ENCODE measurements around the gene TDRKH. TPM values are rescaled to one million over a fixed set of nuclear protein-coding genes. Genes with fewer than 3 reads are reported as not detected.
"Not testable (repeated sequence)": the region's sequence is repeated elsewhere in the genome, so short reads cannot be mapped to it uniquely, and the experiment has no call there.

TDRKH gene
- total and polyA plus RNA-seq, 2 experiments from 2014 or later: 7.8 to 12.9 TPM

GRCh38 chr1:151773702-151774101 is 16.6 kb downstream of the TDRKH start:
- Histone ChIP-seq H3K4me1 (ENCODE audit: low read depth) (no peaks in the 10 kb centered on the region), H3K36me3 (peaks cover 5% of the 10 kb centered on the region), H3K9me3 (ENCODE audit: low read depth) (no peaks in the 10 kb centered on the region), H3K27me3 (no peaks in the 10 kb centered on the region), H3K27ac (no peak overlapping the region), H3K4me3 (no peak overlapping the region)
- peak in 1 of 2 donors; percentile 14 for DNase-seq (ENCODE audit: low read depth in 1 of 2, low spot score in 1 of 2)
- TF ChIP-seq, protein P1, sequence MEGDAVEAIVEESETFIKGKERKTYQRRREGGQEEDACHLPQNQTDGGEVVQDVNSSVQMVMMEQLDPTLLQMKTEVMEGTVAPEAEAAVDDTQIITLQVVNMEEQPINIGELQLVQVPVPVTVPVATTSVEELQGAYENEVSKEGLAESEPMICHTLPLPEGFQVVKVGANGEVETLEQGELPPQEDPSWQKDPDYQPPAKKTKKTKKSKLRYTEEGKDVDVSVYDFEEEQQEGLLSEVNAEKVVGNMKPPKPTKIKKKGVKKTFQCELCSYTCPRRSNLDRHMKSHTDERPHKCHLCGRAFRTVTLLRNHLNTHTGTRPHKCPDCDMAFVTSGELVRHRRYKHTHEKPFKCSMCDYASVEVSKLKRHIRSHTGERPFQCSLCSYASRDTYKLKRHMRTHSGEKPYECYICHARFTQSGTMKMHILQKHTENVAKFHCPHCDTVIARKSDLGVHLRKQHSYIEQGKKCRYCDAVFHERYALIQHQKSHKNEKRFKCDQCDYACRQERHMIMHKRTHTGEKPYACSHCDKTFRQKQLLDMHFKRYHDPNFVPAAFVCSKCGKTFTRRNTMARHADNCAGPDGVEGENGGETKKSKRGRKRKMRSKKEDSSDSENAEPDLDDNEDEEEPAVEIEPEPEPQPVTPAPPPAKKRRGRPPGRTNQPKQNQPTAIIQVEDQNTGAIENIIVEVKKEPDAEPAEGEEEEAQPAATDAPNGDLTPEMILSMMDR (IDR thresholded peaks at IDR 0.05; ENCODE audit: low read depth, low read length): no peak

GRCh38 chr1:151769270-151769669 is 21.0 kb downstream of the TDRKH start:
- not testable (repeated sequence) for H3K27me3 ChIP-seq; H3K9me3 ChIP-seq (ENCODE audit: low read depth); H3K4me3 ChIP-seq; H3K27ac ChIP-seq; DNase-seq (ENCODE audit: low read depth in 1 of 2, low spot score in 1 of 2); H3K36me3 ChIP-seq; H3K4me1 ChIP-seq (ENCODE audit: low read depth)

GRCh38 chr1:151768351-151769066 is 21.8 kb downstream of the TDRKH start:
- DNase-seq (ENCODE audit: low read depth in 1 of 2, low spot score in 1 of 2): peak in 1 of 2 donors; percentile 1
- not testable (repeated sequence) for H3K4me3 ChIP-seq; H3K4me1 ChIP-seq (ENCODE audit: low read depth); H3K27me3 ChIP-seq; H3K27ac ChIP-seq; H3K9me3 ChIP-seq (ENCODE audit: low read depth); H3K36me3 ChIP-seq

- Histone ChIP-seq H3K27ac (peak overlapping the region; percentile 90), H3K4me3 (peak overlapping the region; percentile 83), H3K36me3 (peaks cover 16% of the 10 kb centered on the region), H3K27me3 (no peaks in the 10 kb centered on the region), H3K9me3 (ENCODE audit: low read depth) (no peaks in the 10 kb centered on the region), H3K4me1 (ENCODE audit: low read depth) (peaks cover 5% of the 10 kb centered on the region)
- TF ChIP-seq, protein P1 (IDR thresholded peaks at IDR 0.05; ENCODE audit: low read depth, low read length): no peak
- DNase-seq (ENCODE audit: low read depth in 1 of 2, low spot score in 1 of 2): peak in 1 of 2 donors; percentile 2
Observed at GRCh38 chr1:151763990-151764389, 26.3 kb downstream of the TDRKH start.

GRCh38 chr1:151762941-151763921 is 27.1 kb downstream of the TDRKH start, which contains the start of gene MRPL9:
Gene MRPL9 (minus strand): TSS chr1:151763496. CDS start chr1:151763479, 17 bp downstream.
- Histone ChIP-seq H3K36me3 (peaks cover 16% of the 10 kb centered on the region), H3K4me1 (ENCODE audit: low read depth) (peaks cover 5% of the 10 kb centered on the region), H3K27ac (peak within 1 kb of the TSS; percentile 90), H3K4me3 (peak within 1 kb of the TSS; percentile 83), H3K9me3 (ENCODE audit: low read depth) (no peaks in the 10 kb centered on the region), H3K27me3 (no peaks in the 10 kb centered on the region)
- TF ChIP-seq, protein P1 (IDR thresholded peaks at IDR 0.05; ENCODE audit: low read depth, low read length): no peak
- DNase-seq (ENCODE audit: low read depth in 1 of 2, low spot score in 1 of 2): peak; percentile 86 to 88

DNA sequence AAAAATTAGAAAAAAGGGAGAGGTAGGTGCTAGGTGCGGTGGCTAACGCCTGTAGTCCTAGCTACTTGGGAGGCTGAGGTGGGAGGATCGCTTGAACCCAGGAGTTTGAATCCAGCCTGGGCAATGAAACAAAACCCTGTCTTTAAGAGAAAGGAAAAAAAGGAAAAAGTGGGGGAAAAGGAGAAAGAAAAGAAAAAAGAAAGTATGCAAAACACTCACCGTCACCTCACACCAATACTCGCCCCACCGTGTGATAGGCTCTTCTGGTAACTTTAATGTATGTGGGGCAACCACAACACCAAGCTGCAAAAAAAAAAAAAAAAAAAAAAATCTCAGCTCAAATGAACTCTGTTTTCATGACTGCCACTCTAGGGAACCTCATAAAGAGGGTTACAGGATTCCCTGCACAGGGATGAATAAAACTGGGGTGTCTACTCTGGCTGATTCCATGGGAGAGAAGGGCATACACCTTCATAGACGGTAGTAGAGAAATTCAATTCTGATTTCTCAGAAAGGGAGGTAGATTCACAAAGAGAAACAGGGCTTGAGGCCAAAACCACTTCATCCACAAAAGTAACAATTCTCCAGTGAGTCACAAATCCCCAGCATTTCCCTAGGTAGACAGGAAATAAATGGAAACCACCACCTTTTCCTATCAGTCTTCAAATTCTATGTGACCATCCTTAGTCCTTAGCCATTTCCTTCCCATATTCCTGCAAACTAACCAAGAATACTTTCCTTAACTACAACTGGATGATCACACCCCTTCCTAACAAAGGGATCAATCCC is 29.5 kb downstream of the TDRKH start:
- TF ChIP-seq, protein P1 (IDR thresholded peaks at IDR 0.05; ENCODE audit: low read depth, low read length): no peak
- Histone ChIP-seq H3K36me3 (peaks cover 16% of the 10 kb centered on the region), H3K27me3 (no peaks in the 10 kb centered on the region), H3K4me1 (ENCODE audit: low read depth) (peaks cover 5% of the 10 kb centered on the region), H3K27ac (no peak overlapping the region), H3K9me3 (ENCODE audit: low read depth) (no peaks in the 10 kb centered on the region), H3K4me3 (no peak overlapping the region)
- DNase-seq (ENCODE audit: low read depth in 1 of 2, low spot score in 1 of 2): no peak
